DND-41 (cell line): ENCODE measurements around the gene SRSF9.

Source experiments
- CTCF ChIP-seq: IDR thresholded peaks from 2 replicates; pipeline ENCODE4 v1.5.1; 2012; ENCODE audit warnings: borderline replicate concordance, low read length, moderate library complexity, mild to moderate bottlenecking; ENCODE audit not compliant: poor library complexity, severe bottlenecking; ENCODE audit errors: extremely low read depth
- EZH2 ChIP-seq: IDR thresholded peaks from 3 replicates; pipeline ENCODE4 v1.6.1; 2012; ENCODE audit warnings: borderline replicate concordance, low read depth, mild to moderate bottlenecking, moderate library complexity, low read length, inconsistent platforms; ENCODE audit not compliant: severe bottlenecking

GRCh38 chr12:120498870-120499515 lies 29.4 kb upstream of the SRSF9 start:
- TF ChIP-seq CTCF (no peak), EZH2 (no peak)
